ENCODE data around the gene GART.
"Not testable (repeated sequence)": the region's sequence is repeated elsewhere in the genome, so short reads cannot be mapped to it uniquely, and the experiment has no call there.

Gene GART

DNA sequence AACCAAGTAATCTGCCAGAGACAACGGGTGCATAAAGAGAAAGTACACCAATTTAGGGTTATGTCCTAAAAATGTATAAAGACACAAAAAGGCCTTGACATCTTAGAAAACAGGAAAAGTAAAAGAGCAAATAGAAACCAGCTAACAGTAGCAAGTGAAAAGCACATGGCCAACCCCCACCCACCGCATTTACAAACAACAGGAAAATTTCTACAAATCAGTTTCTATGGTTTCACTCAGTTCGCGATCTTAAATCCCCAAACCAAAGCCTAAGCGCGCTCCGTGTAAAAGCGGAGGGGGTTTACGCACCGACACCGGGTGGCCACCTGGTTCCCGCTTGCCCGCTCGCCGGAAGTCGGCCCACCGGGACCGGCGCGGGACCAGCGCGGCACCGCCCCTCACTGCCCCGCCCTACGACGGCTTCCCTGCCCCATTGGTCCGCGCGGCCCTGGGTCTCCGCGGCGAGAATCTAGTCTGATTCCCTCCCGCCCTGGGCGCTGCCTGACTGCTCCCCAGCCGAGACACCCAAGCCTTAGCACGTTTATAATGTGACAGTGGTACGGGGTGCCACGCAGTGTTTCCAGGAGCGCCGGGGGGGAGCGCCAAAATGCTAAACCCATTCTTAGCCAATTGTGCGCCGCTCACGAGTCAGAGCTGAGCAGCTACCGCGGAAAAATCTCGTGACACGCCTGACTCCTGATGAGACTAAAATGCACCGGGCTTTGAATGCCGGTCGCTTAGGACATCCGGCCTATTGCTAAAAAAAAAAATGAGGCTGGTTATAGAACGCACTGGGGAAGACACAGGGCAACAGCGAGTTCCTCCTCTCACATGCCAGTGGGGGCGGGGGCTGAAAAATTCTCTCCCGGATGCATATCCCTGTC lies at the start of gene GART:
GART (minus strand) TSS at position 362 of the 884 bp plus-strand sequence. CDS start 2,802 bp downstream, outside the sequence.
- peak; percentile 73 for DNase-seq (ENCODE audit: low spot score)

DNA sequence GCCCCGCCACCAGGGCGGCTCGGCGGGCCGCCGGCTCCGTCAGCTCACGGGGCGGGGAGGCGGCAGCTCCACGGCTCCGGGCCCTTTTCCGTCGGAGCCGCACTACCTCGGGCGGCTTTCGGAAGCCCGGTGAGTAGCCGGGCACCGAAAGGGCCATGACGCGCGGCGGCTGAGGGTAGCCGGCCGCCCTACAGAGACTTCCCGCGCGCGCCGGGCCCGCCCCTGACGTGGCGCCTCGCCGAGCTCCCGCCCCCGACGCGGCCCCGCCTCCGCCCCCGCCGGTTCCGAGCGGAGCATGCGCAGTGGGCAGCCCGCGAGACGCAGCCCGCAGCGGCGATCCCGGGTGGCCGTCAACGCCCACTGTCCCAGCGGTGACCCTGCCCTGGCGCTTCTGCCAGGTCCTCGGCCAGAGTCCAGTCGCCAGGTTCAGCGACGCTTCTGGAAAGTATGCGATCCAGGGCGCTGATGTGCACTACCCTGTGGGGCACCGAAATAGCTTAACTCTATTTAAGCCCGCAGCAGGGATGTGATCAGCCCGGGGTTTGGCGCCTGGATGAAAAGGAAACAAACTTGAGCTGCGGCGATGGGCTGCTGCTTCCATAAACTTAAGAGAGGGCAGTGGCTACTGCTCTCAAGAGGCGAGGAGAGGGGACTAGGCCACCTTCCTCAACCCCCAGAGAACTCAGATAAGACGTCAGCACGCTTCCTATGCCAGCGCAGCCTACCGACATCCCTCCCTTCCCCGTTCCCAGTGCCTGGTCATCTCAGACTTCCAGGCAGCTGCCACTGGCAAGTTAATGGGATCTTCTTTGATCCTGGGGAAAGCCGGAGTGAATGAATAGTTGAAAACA lies 46.8 kb upstream of the GART start, which contains the start of gene DONSON:
DONSON (minus strand) TSS at position 200 of the 851 bp plus-strand sequence; CDS start at position 157, 43 bp downstream.
- peak; percentile 84 for DNase-seq (ENCODE audit: low spot score)

DNA sequence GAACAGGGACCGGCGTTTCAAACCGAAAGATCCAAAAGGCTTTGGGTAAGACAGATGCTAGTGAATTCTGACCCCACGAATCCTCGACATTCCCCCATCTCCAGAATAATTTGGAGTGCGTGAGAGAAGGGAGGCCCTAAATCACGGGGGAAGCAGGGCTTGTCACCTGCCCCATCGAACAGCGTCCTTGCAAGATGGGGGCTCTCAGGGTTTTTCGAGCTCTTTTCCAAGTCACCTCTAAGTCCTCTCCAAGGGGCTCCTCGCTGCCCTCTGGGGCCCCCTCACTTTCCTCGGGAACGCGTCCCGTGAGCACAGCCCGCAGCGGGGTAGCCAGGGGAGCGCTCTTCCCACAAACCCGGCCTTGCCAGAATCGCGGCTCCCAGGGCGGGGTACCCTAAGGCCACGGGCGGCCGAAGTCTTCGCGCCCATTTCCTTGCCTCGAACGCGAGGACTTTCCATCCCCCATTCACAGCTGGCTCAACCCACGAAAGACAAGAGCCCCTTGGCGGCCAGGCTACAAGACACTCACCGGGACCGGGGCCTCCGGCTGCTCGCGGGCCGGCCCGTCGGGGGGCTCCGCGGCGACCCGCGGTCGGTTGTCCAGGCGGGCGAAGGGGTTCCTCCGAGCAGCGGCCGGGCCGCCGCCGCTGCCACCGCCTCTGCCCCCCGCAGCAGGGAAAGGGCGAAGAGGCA lies 46.0 kb upstream of the GART start:
- peak; percentile 16 for DNase-seq (ENCODE audit: low spot score)

DNA sequence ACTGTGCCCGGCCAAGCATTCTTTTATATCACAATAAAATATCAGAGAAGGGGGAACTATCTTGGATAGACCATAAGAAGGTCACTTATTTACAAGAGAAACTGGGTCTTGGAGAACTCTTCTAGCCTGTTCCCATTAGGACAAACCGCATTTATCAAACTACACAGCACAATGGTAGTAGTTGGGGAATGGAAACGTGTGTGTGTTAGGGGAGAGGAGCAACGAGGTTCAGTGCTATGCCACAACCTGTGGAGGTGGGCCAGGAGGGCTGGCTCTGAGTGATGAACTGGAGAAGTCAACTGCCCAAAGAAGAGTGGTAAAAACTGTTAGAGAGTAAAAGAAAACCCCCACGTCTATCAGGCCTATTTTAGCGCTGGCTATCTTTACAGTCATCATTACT lies 45.0 kb upstream of the GART start:
- DNase-seq (ENCODE audit: low spot score), result no peak

DNA sequence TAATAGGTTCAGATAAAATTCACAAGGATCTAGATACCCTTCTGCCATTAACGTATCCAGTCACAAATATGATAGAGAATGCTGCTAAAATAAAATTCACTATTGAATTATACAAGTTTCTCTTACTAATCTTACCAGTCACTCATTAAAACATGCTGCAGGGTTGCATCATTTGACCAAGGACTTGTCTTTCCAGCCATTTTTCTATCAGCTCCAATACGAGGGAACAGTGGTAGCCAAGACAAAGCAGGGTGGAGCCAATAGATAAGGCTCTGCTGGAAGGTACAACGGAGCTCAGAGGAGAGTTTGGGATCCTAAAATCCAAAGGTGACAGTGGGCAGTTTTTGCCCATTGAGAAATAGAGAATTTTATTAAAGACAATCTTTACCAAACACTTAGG lies 42.5 kb upstream of the GART start:
- no peak for DNase-seq (ENCODE audit: low spot score)

DNA sequence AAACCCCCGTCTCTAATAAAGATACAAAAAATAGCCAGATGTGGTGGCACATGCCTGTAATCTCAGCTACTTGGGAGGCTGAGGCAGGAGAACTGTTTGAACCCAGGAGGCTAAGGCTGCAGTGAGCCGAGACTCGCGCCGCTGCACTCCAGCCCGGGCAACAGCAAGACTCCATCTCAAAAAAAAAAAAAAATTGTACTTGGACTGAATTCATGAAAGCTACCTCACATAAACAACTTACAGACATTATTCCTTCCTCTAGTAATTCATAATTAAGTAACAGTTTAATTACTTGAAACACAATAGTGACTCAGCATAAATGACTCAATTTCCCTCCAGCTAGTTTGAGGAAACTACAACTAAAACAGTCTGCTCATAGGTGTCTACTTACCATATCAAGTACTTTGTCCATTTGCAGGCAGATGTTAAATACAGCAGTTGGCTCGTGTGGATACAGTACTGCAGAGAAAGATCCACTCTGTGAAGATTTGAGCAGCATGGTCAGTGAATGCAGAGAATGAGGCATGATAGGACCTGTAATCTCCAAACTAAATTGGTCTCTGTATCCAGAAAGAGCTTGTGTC lies 37.1 kb upstream of the GART start:
- no peak for DNase-seq (ENCODE audit: low spot score)

DNA sequence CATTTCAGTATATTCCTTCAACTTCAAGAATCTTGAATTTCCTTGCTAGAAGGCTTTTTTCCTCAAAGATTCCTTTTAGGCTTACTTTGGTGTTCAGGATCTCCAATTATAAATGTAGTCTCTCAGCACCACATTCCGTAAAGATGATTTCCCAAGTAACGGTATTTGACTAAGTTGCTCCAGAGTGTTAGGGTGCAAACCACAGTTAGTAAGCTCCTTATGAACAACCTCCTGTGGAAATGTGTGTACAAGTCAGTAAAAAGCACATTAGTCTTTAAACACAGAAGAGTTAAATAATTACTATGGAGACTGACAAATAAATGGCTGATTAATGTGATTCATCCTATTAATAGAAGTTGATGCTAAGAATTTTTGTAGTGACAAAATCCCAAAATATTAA lies 36.3 kb upstream of the GART start:
- no peak for DNase-seq (ENCODE audit: low spot score)

DNA sequence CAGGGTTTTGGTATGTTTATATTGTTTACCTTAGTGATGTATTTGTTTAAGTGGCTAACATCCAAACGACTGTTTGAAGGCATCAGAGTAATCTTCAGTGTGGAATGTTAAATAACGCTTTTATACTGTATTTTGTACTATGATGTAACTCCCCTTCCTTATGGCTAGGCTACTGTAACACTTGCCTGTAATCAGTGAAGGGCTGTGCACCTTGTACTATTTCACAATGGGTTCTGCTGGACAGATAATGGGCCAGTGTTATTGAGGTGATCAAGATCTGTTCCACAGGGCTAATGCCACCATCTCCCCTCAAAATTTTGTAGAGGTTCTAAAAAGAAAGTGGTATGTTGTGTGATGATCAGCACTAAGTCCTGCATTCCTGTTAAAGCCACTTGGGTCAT lies 34.8 kb upstream of the GART start:
- DNase-seq (ENCODE audit: low spot score), result not testable (repeated sequence)

DNA sequence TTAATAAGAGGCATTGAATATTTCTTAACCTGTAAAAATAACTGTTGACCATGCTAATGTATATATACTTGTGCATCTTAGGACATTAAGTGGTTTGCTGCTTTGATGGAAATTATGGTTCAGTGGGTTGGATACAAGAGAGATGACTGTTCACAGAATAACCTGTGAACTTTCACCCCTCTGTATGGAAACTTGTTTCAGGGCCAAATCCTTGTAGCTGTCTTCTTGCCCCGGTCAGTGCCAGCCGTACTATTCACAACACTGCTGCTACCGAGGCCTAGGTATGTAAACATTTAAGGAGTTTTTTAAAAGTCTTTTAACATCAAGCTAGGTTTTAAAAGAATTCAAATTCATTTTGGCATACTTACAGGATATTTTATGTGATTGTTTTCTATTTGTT lies 30.4 kb upstream of the GART start:
- DNase-seq (ENCODE audit: low spot score), result no peak

DNA sequence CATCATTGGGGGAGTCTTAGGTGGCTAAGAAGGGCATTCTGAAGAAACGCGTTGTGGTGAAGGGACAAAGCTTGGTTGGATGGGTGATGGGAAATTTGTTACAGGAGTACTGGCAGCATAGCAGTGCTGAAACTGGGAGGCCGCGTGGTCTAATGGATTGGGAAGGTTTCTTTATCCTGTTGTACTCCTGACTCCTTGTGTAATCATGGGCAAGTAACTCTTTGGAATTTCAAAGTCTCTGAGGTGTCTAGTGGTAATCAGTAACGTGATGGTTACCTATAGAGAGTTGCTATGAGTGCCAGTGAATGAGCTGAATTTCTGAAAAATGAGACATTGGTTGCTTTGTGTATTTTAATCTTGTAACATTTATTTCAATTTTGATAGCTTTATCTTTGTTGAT lies 28.1 kb upstream of the GART start:
- DNase-seq (ENCODE audit: low spot score), result no peak

DNA sequence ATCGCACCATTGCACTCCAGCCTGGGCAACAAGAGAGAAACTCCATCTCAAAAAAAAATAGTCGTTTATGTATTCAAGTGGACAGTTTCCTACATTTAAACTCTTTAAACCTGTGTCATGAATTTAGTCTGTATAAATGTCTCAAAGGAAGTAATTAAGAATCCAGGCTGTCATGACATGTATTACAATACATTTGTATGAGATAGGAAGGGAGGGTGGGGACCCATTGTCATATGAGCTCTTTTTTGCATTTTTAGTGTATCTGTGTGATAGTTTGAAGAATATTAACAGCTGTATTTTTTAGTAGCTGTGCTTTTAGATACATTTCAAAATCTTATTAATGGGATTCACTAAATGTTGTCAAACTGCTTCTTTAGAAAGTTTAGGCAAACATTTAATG lies 26.5 kb upstream of the GART start:
- no peak for DNase-seq (ENCODE audit: low spot score)

DNA sequence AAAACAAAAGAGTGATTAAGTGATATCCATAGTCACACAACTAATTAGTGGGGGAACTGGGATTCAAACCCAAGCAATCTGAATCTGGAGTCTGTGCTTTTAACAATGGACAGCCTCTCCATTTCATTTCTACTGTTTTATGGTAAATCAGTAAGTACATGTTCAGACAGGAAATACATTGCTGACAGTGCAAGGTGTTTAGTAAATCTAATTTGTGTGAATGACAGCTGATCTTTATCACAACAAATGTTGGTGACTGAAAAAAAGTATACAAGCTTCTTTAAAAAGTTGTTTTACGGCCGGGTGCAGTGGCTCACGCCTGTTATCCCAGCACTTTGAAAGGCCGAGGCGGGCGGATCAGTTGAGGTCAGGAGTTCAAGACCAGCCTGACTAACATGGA lies 26.0 kb upstream of the GART start:
- no peak for DNase-seq (ENCODE audit: low spot score)

DNA sequence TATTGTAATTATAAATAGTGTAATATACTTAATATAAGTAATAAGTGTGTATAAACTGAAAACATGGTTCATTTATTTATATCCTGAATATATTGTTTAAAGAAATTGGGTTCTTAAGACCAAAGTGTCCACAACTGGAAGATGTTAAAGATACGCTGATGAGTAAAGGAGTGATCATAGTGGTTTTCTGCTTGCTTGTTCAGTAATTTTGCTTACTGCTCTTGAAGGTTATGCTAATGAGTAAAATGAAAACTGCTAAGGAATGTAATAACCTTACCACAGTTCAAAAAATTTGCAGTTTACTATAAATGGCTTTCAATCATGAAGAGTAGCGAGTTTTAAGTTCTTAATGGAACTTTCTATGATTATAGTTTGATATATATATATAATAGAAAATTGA lies 24.6 kb upstream of the GART start:
- no peak for DNase-seq (ENCODE audit: low spot score)

DNA sequence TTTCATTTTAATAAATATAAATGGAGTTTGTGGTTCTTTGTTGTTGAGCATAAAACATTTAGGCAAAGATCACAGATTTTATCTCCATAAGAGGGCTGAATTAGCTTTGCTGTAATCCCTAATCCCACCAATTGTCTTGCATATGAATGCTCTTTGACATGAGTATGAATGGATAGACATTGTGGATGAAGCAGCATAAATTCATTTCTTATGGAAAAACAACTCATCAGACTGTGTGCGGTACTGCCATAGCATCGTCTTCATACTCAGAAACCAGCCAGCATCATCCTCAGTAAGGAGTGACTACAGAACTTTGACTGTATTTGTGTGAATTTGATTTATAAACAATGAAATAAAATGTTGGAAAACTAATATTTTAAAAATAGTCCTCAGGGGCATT lies 20.5 kb upstream of the GART start:
- DNase-seq (ENCODE audit: low spot score), result no peak

DNA sequence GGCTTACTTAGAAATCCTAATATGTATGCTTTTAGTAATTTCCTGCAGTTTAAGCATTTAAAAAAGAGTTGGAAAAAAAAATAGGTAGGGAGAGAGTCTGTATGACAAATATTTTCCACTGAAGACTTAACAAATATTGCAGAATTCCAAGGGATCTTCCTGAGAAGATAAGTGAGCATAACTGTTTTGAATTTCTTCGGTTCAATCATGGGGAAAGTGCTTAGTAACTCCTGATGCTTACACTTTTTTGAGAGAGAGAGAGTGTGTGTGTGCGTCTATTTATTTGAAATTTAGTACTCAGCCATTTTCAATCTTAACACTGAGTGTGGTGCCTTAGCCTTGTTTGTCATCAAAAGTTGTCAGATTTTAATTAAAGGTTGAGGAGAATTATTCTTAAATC lies 19.5 kb upstream of the GART start:
- no peak for DNase-seq (ENCODE audit: low spot score)

DNA sequence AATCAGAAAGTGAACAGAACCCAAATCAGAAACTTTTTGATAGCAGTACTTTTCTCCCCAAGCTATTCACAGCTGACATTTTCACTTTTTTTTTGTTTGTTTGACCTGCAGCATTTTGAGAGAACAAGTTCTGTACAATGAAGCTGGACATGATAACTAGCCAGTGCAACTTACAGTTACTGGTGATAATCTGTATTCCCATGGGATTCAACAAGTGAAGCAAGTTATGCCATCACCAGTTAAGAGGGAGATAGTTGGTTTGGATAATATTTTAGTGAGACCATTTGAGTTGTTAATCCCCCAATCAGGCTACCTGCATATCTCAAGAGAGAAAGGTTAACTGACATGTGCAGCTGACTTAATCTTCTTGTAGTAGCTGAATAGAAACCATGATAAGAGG lies 19.0 kb upstream of the GART start:
- DNase-seq (ENCODE audit: low spot score), result no peak

DNA sequence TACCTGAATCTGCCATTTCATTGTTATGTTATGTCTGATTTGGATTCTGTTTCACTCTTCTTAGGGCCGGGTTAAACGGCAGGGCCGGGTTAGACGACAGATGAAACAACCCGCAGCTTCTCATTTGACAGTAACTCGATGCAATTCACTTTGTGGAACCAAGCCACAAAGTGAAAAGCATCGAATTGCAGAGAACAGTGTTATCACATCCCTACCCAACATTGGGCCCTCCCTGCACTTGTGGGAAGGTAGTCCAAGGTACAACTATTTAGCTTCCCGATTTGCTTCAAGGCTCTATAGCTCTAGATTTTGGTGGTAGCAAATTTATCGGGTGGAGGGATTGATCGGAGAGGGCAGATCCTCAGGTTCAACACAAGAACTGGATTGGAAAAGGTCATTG lies 17.9 kb upstream of the GART start:
- DNase-seq (ENCODE audit: low spot score), result no peak

DNA sequence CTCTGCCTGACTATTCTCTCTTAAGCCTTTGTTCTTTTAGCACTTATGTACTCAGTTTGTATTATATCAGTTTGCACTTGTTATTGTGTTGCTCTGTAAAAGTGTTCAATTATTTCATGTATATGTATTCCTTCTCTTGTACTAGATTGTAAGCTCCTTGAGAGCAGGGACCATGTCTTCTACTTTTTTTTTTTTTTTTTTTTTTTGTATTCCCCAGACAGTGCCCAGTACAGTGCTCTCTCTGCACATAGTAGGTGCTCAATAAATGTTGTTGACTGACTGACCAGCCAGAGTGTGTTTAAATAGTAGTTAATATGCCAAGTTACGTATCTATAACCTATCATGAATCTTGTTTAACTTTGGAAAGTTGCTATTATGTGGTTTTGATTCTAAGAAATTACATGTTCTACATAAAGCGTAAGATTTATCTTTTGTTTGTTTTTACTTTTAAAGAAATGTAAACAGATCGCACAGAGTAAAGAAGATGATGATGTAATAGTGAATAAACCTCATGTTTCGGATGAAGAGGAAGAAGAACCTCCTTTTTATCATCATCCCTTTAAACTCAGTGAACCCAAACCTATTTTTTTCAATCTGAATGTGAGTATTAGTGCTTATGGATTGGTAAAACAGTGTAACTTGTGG lies 17.0 kb upstream of the GART start:
- no peak for DNase-seq (ENCODE audit: low spot score)

DNA sequence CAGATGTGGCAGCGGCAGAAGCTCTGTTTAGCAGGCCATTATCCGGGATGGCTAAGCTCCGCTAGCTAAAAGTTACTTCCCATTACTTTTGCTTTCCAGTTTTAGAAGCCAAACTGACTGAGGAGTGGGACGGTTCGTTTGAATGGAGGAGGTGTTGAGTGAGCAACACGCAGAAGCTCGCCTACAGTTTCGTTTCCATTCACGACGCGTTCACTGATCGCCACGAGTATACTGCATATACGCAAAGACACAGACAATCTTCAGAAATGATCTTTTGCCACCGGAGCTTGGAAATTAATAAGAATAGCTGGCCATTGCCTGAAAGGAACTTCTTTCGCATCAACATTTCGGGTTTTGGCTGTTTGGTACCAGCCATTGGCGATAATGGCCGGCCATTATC lies 15.5 kb upstream of the GART start:
- DNase-seq (ENCODE audit: low spot score), result no peak

DNA sequence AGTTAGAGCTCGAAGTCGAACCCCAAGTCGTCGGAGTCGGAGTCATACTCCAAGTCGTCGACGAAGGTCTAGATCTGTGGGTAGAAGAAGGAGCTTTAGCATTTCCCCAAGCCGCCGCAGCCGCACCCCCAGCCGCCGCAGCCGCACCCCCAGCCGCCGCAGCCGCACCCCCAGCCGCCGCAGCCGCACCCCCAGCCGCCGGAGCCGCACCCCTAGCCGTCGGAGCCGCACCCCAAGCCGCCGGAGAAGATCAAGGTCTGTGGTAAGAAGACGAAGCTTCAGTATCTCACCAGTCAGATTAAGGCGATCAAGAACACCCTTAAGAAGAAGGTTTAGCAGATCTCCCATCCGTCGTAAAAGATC lies 13.0 kb upstream of the GART start:
- DNase-seq (ENCODE audit: low spot score), result no peak

DNA sequence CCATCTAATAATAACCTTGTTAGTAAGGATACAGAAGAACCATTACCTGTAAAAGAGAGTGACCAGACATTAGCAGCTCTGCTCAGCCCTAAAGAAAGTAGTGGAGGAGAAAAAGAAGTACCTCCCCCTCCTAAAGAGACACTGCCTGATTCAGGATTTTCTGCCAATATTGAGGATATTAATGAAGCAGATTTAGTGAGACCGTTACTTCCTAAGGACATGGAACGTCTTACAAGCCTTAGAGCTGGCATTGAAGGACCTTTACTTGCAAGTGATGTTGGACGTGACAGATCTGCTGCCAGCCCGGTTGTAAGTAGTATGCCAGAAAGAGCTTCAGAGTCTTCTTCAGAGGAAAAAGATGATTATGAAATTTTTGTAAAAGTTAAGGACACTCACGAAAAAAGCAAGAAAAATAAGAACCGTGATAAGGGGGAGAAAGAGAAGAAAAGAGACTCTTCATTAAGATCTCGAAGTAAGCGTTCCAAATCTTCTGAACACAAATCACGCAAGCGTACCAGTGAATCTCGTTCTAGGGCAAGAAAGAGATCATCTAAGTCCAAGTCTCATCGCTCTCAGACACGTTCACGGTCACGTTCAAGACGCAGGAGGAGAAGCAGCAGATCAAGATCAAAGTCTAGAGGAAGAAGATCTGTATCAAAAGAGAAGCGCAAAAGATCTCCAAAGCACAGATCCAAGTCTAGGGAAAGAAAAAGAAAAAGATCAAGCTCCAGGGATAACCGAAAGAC lies 12.5 kb upstream of the GART start:
- no peak for DNase-seq (ENCODE audit: low spot score)
